Measurements from ENCODE around the gene CHST10.
"Not testable (repeated sequence)": the region's sequence is repeated elsewhere in the genome, so short reads cannot be mapped to it uniquely, and the experiment has no call there.

CHST10 gene, protein sequence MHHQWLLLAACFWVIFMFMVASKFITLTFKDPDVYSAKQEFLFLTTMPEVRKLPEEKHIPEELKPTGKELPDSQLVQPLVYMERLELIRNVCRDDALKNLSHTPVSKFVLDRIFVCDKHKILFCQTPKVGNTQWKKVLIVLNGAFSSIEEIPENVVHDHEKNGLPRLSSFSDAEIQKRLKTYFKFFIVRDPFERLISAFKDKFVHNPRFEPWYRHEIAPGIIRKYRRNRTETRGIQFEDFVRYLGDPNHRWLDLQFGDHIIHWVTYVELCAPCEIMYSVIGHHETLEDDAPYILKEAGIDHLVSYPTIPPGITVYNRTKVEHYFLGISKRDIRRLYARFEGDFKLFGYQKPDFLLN

DNA sequence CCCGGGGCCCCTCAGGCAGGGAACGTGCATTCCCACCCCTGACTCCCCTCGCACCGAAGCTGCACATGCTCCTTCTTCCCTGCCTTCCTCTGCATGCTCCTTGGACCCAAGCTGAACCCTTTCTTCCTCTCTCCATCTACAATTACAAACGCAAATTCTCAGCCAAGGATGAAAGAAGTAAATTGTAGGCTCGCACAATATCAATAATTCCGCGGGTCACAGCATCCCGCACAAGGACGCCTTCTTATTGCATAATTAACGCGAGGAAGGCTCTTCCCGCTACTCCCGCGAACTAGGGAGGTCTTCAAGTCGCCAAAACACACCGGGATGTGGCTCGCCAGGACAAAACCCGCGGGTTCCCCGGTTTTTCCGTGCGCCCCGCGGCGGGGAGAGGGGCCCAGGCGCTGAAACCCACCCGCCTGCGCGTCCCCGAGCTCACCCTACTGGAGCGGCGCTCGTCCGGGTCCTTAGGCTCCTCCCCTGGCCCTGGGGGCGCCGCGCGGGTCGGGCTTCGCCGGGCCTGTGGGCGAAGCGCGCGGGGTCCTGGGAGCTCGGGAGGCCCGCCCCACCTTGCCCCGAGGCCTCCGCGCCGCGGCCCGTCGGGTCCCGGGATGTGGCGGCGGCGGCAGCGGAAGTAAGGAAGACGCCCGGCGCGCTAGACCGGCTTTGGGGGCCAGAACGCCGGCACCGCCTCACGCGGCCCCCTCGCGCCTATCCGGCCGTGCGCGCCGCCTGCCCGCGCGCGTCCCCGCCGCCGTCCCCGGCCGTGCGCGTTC, at the start of gene CHST10:
Gene CHST10 (minus strand): TSS at position 734 of the 776 bp plus-strand sequence. CDS start 10,993 bp downstream, outside the sequence.
- H3K4me3 ChIP-seq (ENCODE audit: low read length): peak within 1 kb of the TSS; percentile 81

DNA sequence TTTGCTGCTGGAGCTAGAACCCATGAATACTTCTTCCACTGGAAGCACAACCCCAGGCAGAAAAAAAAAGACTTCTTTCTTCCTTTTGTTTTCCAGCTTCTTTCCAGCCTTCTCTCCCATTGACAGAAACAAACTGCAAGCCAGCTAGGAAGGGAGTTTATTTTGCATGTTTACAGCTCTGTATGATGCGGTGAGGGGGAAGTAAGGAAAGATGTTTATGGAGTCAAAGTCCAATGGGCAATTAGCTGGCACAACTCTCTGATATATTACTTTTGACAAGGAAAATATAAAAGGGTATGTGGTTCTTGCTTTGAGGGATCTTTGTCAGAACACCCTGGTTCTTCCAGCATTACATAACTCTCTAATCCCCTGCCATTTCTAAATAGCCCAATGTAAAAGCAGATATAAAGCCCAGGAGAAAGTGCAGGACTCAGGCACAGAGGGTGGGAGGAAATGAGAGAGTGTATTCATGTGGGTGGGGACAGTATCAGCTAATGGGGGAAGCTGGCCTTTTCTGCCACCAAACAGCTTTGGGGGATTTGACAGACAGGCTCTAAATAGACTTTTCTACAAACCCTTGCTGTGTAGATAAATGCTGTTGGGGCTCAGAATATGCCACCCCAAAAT, 43.5 kb upstream of the CHST10 start:
- DNase-seq (ENCODE audit: low read depth): no peak
- no peak overlapping the region for H3K4me3 ChIP-seq (ENCODE audit: low read length)
- TF ChIP-seq, protein P1, sequence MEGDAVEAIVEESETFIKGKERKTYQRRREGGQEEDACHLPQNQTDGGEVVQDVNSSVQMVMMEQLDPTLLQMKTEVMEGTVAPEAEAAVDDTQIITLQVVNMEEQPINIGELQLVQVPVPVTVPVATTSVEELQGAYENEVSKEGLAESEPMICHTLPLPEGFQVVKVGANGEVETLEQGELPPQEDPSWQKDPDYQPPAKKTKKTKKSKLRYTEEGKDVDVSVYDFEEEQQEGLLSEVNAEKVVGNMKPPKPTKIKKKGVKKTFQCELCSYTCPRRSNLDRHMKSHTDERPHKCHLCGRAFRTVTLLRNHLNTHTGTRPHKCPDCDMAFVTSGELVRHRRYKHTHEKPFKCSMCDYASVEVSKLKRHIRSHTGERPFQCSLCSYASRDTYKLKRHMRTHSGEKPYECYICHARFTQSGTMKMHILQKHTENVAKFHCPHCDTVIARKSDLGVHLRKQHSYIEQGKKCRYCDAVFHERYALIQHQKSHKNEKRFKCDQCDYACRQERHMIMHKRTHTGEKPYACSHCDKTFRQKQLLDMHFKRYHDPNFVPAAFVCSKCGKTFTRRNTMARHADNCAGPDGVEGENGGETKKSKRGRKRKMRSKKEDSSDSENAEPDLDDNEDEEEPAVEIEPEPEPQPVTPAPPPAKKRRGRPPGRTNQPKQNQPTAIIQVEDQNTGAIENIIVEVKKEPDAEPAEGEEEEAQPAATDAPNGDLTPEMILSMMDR (conservative IDR thresholded peaks at IDR 0.05; ENCODE audit: low read length): no peak

More for the DNA sequence above, at the start of gene CHST10:
- TF ChIP-seq, protein P1 (conservative IDR thresholded peaks at IDR 0.05; ENCODE audit: low read length): no peak
- peak; percentile 34 for DNase-seq (ENCODE audit: low read depth)

DNA sequence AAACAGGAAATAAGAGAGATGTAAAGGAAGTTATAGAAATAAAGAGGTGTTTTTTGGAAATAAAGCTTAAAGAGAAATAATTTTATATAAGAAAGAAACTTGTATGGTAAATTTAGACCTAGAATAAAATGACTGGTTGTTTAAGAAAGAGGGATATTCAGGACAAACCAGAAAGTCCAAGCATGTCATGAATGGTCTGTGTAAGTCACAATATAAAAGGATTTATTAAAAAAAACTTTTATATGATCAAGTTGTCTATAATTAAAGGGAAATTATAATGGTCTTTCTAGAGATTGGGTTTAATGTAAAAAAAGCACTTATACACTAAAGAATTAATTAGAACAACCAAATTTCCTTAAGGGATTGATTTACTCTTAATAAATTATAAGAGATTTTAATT, 38.9 kb upstream of the CHST10 start:
- DNase-seq (ENCODE audit: low read depth); H3K4me3 ChIP-seq (ENCODE audit: low read length): not testable (repeated sequence)

DNA sequence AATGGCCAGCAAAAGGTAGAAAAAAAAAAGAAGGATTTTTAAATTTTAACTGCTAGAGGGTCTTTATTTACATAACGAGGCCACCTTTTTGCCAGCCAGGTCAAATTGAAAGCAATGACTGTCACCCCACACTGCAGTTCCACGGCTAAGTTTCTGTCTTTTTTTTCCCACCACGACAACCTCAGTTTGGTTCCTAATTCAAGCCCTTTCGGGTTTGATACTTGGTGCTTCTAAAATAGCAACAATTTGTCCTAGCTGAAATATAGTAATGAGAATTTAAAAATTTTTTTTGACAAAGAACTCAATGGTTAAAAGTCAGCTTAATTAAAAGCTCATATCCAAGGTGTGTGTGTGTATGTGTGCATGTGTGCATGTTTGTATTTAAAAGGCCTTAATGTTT, 36.4 kb upstream of the CHST10 start:
- H3K4me3 ChIP-seq (ENCODE audit: low read length): no peak overlapping the region
- TF ChIP-seq, protein P1 (conservative IDR thresholded peaks at IDR 0.05; ENCODE audit: low read length): no peak
- DNase-seq (ENCODE audit: low read depth): no peak

DNA sequence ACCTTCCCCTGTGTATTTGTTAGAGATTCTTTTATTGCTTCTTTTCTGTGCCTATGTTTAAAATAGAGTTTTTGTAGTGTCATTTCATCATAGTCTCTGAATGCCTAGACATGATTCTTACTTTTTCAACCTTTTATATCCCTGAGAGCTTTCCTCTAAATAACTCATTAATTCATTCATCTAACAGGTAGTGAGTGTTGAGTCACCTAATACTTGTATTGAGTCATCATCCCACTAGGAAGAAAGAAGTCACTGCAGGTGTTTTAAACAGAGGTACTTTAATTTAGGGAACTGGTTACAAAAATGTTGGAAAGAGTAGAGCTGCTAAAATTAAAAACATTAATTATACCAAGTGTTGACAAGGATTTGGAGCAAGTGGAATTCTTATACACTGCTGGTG, 34.3 kb upstream of the CHST10 start:
- TF ChIP-seq, protein P1 (conservative IDR thresholded peaks at IDR 0.05; ENCODE audit: low read length): no peak
- H3K4me3 ChIP-seq (ENCODE audit: low read length): no peak overlapping the region
- DNase-seq (ENCODE audit: low read depth): no peak

DNA sequence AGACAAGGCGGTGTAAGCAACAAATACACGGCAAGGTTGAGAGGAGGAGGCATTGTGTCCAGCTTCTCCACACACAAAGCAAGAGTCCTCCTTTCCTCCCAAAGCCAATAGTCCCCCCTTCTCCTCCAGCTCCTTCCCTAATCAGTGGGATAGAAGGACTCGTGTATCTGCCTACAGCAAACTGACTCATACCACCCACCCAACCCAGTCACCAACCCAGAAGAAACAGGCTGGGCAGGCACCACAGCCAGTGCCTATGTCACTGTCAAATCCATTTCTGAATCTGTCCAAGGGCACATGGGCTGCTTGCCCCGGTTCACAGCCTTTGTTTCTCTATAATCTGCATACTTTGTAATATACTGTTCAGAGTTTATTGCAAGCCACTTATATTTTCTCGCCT, 33.6 kb upstream of the CHST10 start:
- no peak overlapping the region for H3K4me3 ChIP-seq (ENCODE audit: low read length)
- DNase-seq (ENCODE audit: low read depth): no peak
- TF ChIP-seq, protein P1 (conservative IDR thresholded peaks at IDR 0.05; ENCODE audit: low read length): no peak

DNA sequence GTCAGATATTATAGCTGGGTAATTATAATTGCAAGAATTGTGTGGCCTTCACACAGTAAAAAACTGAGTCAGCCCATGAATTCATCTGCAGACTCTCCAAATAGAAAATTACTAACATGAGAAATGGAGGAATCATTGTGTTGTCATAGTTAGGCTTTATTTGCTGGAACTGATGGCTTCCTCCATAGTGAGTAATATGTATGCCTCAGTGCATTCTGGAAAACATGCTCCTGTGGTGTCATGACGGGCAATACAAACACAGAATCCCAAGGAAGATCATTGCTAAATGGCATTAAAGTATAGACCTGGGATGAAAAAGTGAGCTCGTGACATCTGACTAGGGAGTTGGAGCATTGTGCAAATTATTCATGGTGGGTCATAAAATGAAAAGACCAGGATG, 29.2 kb upstream of the CHST10 start:
- TF ChIP-seq, protein P1 (conservative IDR thresholded peaks at IDR 0.05; ENCODE audit: low read length): no peak
- DNase-seq (ENCODE audit: low read depth): no peak

More for the DNA sequence above, 29.2 kb upstream of the CHST10 start:
- no peak overlapping the region for H3K4me3 ChIP-seq (ENCODE audit: low read length)
